ENCODE results near the gene WWC1.
"Not testable (repeated sequence)": the region's sequence is repeated elsewhere in the genome, so short reads cannot be mapped to it uniquely, and the experiment has no call there.

Gene WWC1

DNA sequence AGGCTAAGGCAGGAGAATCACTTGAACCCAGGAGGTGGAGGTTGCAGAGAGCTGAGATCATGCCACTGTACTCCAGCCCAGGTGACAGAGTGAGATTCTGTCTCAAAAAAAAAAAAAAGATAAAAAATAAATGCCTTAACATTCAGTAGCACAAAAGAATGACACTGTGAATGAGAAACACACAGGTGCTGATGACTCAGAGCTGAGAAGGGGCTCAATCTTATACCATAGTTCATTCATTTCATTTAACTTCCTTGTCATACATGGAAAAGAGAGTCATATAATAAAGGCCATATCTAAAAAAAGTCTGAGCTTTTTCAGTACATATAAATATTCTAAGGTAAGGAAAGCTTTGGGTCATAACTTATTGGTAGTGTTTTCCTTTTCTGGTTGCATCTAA, 40.6 kb downstream of the WWC1 start:
- no peak for DNase-seq (ENCODE audit: low read depth in 2 of 2)

DNA sequence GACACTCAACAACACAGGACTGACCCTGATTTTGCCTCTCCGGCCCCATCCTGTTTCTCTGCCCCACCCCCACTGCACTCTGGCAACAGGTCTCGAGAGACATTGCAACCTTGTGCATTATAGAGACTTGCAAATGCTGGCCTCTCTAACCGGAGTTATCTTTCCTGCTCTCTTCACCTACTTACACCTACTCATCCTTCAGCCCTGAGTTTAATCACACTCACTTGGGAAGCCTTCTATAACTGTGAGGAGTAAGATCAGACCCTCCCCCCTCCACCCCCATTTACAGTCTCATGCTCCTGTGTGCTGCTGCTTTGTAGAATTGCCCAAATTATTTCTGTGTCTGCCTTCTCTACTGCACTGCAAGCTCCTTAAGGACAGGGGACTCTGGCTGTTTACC, 42.8 kb downstream of the WWC1 start:
- no peak for DNase-seq (ENCODE audit: low read depth in 2 of 2)

DNA sequence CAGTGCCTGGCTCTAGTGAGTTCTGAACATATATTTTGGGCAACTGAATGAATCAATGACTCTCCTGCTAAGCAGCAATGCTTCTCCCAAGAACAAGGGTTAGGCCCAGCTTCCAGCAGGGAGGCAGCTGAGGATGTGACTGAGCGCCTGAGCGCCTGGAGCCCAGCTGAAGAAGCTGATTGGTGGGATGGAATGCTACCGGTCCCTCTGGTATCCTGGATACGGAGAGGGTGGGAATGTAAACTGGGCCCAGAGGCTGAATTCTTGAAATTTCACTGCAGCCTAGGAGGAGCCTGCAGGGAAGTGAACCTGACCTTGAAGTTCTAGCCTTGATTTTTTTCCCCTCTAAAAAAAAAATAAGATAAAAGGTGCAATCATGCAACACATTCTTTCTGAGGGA, 43.2 kb downstream of the WWC1 start:
- DNase-seq (ENCODE audit: low read depth in 2 of 2) = no peak

DNA sequence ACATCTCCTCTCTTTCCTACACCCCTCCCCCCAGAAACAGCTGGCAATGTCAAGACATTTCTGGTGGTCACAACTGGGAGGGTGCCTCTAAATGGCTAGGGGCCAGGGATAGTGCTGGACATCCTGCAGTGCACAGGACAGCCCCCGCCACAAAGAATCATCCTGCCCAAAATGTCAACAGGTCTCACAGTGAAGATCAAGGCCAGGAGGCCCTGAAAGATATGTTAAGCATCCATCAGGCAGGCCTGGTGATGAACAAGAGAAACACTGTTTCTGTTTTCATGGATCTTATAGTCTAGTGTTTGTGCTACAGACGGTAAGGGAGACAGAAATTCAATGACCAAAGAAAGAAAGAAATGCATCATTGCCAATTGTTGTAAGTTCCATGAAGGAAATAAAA, 45.9 kb downstream of the WWC1 start:
- DNase-seq (ENCODE audit: low read depth in 2 of 2) = no peak

DNA sequence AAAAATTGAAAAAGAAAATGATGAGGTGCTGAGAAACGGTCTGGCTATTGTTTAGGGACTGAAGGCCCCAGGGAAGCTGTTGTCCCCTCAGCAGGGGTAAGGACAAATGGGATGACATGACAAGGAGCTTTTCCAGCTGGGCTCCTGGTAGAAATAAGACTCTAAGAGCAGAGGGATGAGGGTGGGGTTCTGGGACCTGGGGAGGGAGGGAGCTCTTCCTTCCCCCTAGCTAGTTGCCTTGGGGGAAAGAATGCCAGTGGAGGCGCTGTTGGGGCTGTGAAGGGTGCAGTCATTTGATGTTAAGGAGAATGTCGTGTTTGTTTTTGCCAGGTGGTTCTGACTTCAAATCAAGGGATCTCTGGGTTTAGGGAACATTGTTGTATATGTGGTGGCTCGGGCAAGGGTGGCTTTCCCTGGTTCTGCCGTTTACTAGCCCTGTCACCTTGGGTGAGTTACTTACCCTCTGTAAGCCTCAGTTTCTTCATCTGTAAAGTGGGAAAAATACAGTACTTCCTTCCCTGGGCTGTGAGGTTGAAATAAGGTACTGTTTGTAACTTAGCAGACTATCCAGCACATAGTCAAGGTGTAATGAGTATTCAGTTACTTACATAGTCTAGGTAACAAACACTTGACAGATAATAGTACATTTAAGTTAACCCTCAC, 47.8 kb downstream of the WWC1 start:
- no peak for DNase-seq (ENCODE audit: low read depth in 2 of 2)

DNA sequence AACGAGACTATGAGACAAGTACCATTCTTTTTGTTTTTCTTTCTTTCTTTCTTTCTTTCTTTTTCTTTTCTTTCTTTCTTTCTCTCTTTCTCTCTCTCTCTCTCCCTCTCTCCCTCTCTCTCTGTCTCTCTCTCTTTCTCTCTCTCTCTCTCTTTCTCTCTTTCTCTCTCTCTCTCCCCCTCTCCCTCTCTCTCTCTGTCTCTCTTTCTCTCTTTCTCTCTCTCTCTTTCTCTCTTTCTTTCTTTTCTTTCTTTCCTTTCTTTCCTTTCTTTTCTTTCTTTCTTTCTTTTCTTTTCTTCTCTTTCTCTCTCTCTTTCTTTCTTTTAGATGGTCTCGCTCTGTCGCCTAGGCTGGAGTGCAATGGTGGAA, 48.3 kb downstream of the WWC1 start:
- DNase-seq (ENCODE audit: low read depth in 2 of 2) = not testable (repeated sequence)

DNA sequence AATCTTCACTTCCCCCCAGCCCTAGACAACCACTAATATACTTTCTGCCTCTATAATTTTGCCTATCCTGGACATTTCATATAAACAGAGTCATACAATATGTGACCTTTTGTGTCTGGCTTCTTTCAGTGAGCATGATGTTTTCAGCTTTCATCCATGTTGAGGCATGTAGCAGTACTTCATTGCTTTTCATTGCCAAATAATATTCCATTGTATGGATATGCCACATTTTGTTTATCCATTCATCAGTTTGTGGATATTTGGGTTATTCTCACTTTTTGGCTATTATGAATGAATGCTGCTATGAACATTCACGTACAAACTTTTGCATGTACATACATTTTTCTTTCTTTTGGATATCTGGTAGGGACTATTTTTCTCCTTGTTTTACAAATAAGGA, 49.0 kb downstream of the WWC1 start:
- DNase-seq (ENCODE audit: low read depth in 2 of 2) = no peak

DNA sequence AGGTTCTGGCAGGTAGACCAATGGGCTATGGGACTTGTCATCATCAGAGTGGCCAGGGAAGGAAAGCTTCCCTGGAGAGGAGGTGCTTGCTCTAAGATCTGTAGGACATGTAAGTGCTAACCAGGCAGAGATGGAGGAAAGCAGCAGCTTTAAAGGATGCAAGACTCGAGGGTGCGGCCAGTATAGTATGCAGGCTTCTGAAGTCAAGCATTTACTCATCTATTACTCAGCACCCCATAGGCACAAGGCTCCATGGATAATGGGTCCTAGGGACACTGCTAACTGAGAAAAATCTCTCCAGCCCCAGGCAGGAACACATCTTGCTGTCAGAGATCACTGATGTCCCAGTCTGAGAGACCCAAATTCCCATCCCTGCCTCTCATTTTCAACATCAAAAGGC, 49.7 kb downstream of the WWC1 start:
- no peak for DNase-seq (ENCODE audit: low read depth in 2 of 2)

DNA sequence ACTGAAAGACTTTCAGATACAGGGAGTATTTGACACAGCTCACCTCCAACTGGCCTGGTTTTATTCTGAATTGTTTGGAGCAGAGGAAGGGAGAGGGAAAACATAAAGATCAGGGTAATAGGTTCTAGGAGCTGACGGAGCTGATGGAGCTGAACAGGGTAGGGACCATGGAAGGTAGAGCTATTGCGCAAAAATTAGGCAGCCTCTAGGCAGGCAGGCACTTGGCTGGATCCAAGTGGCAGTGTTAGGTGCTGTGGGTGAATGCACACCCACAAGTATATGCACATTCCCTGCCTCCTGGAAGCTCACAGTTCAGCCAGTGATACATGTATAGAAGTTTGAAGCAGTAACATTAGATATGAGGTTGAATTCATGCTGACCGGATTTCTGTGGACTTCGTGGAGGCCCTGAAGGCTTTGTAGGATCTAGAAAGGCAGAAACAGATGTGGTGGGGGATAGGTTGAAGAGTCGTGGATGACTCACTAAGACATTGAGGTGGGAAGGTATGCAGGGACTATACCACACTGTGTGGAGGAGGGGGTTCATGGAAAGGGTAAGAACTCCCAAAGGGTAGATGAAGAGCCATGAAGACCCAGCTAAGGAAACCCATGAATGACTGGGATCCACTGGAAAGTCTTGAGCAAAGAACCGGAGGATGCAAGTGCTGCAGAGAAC, 50.8 kb downstream of the WWC1 start:
- DNase-seq (ENCODE audit: low read depth in 2 of 2) = no peak

DNA sequence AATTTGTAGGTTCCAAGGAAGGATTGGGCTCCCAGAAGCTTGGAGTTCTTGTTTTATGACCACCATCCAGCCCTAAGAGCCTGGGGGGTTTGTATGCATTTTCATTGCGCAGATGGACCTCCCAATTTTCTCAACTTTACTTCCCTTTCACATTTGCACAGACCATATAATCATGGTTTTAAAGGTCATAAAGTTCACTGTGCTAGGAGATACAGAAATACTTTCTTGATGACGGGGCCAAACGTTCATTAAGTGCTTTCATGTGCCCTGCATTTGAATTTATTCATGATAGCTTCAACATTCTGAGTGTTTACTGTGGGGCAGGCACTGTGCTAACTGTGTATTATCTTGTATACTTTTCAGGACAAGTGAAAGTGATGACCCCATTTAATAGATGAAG, 51.5 kb downstream of the WWC1 start:
- no peak for DNase-seq (ENCODE audit: low read depth in 2 of 2)

DNA sequence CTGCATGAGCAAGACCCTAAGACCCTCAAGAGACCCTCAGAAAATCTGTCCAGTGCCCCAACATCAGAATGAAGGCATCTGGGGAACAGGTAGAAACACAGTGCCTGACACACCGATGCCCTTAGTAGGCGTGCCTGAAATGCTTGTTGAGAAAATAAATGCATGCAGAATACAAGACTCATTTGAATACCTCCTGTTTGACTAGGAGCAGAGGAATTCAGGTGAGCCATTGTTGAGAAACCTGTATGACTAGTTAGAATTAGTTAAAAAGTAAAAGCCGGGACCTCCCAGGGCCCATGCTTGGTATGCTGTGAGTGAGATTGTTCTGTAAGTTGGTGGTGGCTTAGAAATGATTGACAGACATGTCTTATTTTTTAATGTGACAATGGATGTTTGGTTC, 55.0 kb downstream of the WWC1 start:
- DNase-seq (ENCODE audit: low read depth in 2 of 2) = no peak

DNA sequence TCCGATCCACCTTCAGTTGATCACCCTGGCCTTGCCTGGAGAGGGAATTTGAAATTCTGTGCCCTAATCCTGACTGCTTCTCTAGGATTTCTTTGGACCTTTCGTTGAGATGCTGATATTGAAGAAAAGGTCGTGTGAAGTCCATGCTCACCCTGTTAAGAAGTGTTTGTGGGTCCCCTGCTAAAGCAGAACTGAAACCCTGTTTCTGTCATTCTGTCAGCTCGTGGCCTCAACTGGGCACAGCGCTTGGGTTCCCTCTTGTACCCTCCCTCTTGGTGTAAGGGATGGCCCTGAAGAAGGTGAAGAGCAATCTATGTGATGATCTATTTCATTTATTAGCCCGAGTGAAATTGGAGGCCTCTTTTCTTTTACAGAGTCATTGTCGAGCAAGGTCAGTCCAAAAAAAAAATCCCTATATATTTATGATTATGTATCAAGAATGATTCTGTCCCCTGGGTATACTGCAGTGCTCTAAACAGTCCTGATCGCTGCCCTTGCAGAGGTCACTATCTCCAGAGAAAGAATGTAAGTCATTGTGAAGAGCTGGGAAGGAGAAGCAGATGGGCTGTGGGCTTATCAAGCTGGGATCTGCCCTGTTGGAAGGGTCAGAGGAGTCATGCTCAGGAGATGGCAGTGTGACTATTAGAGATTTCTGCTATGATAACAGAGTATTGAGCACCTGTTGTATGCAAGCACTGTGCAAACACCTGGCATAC, 56.1 kb downstream of the WWC1 start:
- no peak for DNase-seq (ENCODE audit: low read depth in 2 of 2)

DNA sequence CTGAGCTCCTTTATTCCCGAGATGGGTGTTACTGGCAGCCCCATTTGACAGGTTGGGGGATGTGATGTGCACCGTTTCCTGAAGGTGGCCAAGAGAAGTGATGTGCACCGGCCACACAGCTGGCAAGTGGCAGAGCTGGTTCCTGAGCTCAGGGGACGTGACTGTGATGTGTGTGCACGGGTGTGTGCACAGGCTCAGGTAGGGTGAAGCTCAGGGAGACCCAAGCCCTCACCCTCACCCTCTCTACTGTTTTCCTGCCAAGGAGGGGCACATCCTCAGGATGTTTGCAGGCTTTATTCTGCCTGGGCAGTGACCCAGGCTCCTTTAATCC, 56.6 kb downstream of the WWC1 start:
- no peak for DNase-seq (ENCODE audit: low read depth in 2 of 2)

DNA sequence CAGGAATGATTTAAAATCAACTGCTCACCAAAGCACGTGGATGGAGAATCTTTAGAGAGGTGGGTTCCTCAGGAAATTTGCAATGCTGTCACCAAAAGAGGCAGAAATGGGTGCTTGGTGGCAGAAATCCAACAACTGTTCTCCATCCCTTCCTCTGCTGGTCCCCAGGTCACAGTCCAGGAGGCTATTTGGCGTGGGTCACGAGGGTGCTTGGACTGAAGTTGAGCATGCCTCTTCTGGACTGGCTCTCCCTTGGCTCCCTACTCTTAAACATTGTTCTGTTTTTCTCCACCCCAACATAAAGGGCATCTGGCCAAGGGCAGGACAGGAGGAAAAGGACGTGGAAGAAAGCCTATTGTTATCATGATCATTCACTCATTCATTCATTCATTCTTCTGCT, 58.9 kb downstream of the WWC1 start:
- DNase-seq (ENCODE audit: low read depth in 2 of 2) = no peak

DNA sequence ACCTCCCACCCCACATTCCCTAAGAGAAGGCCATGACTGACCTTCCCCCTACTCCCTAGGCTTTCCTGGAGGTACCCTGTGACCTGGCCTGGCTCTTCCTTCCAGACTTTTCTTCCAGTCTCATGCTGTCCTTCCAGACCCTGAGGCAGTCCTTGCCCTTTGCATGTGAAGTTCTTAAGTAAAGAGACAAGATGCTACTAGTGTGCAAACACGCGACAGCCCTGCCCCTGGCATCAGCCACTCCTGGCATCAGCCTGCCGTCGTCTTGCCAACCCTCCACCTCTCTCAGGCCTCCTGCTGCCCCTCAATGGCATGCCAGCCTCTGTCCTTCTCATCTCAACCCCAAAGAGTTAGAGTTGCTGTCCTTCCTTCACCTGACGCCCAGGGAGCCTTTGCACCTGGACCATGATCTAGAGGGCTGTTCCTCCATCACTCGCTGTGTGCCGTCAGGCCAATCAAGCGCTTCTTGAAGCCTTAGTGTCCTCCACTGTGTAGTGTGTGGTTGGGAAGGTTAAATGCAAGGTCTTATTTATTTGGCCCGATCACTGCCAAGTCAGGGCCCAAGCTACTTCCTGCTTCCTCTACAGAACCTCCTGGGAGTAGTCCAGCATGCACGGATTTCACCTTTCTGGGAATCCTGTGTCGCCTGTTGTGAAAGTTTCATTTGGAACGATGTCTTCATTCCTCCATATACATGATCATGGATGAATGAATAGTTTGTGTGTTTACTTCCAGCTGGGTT, 61.9 kb downstream of the WWC1 start:
- no peak for DNase-seq (ENCODE audit: low read depth in 2 of 2)

DNA sequence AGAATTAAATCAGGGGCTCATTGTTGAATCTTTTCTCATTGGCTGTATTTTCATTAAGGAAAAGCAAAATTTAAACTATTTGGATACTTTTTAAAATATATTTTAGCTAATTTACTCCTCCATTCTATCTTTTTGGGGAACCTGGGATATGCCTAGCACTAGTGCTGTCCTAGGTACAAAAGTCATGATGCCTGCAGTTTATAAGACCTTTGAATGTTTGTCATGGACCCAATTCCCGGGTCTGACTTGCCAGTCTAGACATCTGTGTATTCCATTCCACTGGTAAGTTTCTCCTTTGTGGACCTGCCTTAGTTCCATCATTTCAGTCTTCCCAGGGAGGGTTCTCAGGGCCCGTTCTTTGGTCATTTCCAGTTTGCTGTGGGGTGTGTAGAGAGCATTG, 63.0 kb downstream of the WWC1 start:
- no peak for DNase-seq (ENCODE audit: low read depth in 2 of 2)

DNA sequence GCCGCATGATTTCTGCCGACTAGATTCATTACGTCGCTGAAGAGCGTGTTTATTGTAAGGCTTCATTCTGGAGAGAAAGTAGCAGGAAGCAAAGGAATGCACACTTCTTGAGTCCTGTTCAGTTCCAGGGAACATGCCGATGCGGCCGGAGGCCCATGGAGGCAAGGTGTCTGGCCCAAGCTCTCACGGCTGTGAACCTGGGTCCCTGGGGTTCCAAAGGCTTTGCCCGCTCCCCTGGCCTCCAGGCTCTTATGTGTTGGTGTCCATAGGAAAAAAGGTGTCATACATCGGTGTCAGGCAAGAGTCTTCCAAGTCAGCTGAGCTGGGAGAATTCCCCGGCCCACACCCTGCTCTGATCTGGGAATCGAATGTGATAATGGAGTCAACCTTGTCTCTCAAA, 64.7 kb downstream of the WWC1 start:
- no peak for DNase-seq (ENCODE audit: low read depth in 2 of 2)

DNA sequence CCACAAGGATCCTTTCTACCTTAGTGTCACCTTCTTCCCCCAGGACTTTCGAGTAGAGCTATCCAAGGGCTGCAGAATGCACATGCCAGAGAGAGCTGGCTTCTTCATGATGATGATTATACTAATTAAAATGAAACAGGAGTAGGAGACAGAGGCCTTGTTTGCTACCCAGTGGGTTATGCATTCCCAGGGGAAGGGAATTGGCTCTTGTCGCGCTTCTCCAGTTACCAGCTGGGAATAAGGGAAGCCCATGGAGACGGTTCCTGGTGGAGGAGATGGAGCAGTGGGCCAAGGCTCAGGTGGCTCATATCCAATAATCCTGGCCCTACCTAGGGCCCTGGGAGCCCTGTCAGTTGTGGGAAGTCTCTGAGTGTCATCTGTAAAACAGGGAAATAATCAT, 65.1 kb downstream of the WWC1 start:
- DNase-seq (ENCODE audit: low read depth in 2 of 2) = no peak

DNA sequence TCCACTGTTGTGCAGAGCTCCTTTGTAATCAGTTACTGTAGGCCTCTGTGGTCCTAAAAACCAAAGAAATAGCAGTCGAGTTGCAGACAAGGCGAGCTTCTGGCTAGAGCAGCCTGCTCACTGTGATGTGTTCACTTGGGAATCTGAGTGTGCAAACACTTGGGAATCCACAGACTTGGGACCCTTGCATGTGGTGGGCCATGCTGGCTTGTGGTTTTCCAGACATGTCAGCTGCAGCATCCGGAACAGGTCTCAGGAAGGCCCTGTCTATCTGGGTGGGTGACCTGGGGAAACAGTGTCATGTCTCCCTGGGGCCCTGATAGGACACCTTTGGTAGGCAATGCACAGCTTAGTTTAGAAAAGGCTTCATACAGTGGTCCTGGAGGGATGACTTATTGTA, 66.4 kb downstream of the WWC1 start:
- DNase-seq (ENCODE audit: low read depth in 2 of 2) = no peak

DNA sequence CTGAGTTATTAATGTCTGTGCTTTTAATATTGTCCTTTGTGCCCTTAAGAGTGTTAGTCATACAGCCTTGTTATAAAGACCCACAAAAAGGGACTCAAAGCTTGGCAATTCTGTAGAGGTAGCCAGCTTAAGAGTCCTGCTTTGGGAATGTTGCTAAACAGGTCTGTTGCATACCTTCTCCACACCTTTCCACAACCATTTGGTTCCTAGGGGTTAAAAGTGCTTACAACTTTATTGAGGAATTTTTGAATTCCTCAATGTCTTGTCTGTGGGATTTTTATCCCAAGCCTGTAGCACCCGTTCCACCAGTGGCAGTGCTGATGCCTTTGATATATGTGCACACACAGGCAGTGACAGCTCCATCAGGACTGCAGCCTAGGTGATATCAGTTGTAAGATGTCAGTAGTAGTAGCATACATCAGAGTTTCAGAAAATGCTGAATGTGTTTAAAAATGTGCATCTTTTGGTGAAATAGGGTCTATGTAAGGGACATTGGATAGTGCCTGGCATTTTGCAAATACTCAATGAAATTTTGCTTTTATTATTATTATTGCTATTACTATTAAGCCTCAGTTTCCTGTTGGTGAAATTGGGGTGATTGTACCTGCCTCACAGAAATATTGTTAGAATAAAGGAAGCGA, 68.5 kb downstream of the WWC1 start:
- no peak for DNase-seq (ENCODE audit: low read depth in 2 of 2)

DNA sequence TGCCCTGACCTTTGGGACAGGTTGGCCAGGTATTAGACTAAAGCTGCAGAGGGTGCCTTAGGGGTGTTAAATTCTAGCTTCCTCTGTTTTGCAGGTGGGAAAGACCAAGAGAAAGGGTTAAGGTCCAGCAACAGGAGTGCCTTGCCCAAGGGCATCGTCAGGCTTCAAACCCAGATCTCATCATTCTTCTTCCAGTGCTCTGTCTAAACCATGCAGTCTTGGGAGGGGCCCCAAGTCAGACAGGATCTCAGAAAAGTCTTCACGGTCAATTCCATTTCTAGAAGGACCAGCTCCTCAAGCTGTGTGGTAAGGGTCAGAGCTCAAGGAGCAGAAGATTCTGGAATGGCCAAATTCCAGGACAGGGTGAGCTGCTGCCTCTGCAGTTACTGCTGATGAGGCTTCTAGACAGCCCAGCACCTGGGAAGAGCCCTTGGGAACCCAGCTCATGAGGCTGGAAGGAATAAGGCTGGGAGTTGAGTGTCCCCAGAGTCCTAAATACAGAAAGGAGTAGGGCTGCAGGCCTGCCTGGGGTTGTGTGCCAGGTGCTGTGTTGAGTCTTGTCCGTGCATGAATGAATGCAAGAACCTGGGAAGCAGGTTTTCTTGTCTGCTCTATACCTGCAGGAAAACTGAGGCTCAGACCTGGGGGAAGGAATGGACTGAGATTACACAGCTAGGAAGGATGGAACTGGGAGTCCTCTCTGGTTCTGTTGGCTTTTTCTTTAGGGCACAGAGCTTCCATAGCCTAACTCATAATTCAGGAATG, 69.3 kb downstream of the WWC1 start:
- DNase-seq (ENCODE audit: low read depth in 2 of 2) = no peak

Data from activated CD4-positive, alpha-beta T cell treated with anti-CD3 and anti-CD28 coated beads for 24 hours (primary cell).